Adrenal gland (tissue), 5 donors: ENCODE results near the gene SLC36A1.

Source experiments
- CTCF ChIP-seq, 6 experiments: fragments of 450-650 bp in 4 of 6; fragments of 200-600 bp in 2 of 6; sonication (generic) in 1 of 6; IDR thresholded peaks; 1 replicate in 5 of 6; 2 replicates in 1 of 6; pipeline versions ENCODE4 v1.5.1 to v1.8.0; 2016 to 2021; ENCODE audit warnings: antibody characterized with exemption in 6 of 6, mild to moderate bottlenecking in 2 of 6, moderate library complexity in 1 of 6
- POLR2A ChIP-seq, 2 donors: fragments of 450-650 bp; IDR thresholded peaks; one replicate each; pipeline ENCODE4 v1.6.1; 2017; ENCODE audit warnings: antibody characterized with exemption in 2 of 2, mild to moderate bottlenecking in 2 of 2, moderate library complexity in 1 of 2
- donor health status: DM: no; HTN: no; CAD: no.

GRCh38 chr5:151427258-151427657, 20.1 kb upstream of the SLC36A1 start:
- TF ChIP-seq POLR2A (IDR thresholded peaks at IDR 0.05) (no peak), CTCF (IDR thresholded peaks at IDR 0.05) (no peak)
